H1 (cell line): Measurements from ENCODE around the gene CACNA1B. TPM values are rescaled to one million over a fixed set of nuclear protein-coding genes. Genes with fewer than 3 reads are reported as not detected.

Experiments used
- CTCF ChIA-PET: fragments of 300-600 bp; sonication (Branson Sonifier 250); formaldehyde crosslinking; loops from one replicate; lab custom pipeline; 2021; ENCODE audit not compliant: partially characterized antibody; lab: Charles Lee
- POLR2A ChIA-PET: fragments of 300-600 bp; sonication (Branson Sonifier 250); formaldehyde crosslinking; loops from one replicate; lab custom pipeline; 2021; ENCODE audit warnings: inconsistent platforms; ENCODE audit not compliant: partially characterized antibody; lab: Charles Lee
- DNase-seq, 2 experiments: peaks; one replicate each; pipeline versions ENCODE4 v3.0.0 to v3.0.0-alpha.2; 2010 to 2022; ENCODE audit warnings: low spot score in 2 of 2, low read depth in 1 of 2, mixed read lengths in 1 of 2
- FAIRE-seq: peaks from 2 replicates; lab custom pipeline; 2011; peaks lifted over from hg19 to GRCh38; lab: Jason Lieb, UNC
- H2AFZ ChIP-seq: 2 replicates; pipeline ENCODE4 v1.8.1; 2012; ENCODE audit warnings: low read length, inconsistent platforms
- H2AK5ac ChIP-seq: 2 replicates; pipeline ENCODE4 v1.6.1; 2013; ENCODE audit warnings: low read depth, low read length
- H2BK120ac ChIP-seq: replicated peaks from 2 replicates; pipeline ENCODE3; 2013; ENCODE audit warnings: low read depth, low read length, inconsistent platforms
- H2BK12ac ChIP-seq: 2 replicates; pipeline ENCODE4 v1.6.1; 2013; ENCODE audit warnings: low read depth, low read length
- H2BK15ac ChIP-seq: 2 replicates; pipeline ENCODE4 v1.6.1; 2013; ENCODE audit warnings: low read length
- H2BK20ac ChIP-seq: 2 replicates; pipeline ENCODE4 v1.6.1; 2013; ENCODE audit warnings: low read length
- H2BK5ac ChIP-seq: 2 replicates; pipeline ENCODE4 v1.6.1; 2013; ENCODE audit warnings: low read depth, low read length
- H3K14ac ChIP-seq: 2 replicates; pipeline ENCODE4 v1.6.1; 2013; ENCODE audit warnings: inconsistent platforms; ENCODE audit not compliant: insufficient read length
- H3K18ac ChIP-seq: 2 replicates; pipeline ENCODE4 v1.6.1; 2013; ENCODE audit warnings: low read length; ENCODE audit errors: extremely low read depth
- H3K23ac ChIP-seq: 2 replicates; pipeline ENCODE4 v1.6.1; 2013; ENCODE audit warnings: inconsistent platforms; ENCODE audit not compliant: insufficient read length
- H3K23me2 ChIP-seq: 2 replicates; pipeline ENCODE4 v1.6.1; 2013; ENCODE audit warnings: low read depth, low read length
- H3K27ac ChIP-seq: 2 replicates; pipeline ENCODE4 v1.6.1; 2011; ENCODE audit warnings: low read depth, low read length, inconsistent platforms
- H3K27me3 ChIP-seq, 4 experiments: replicated peaks in 1 of 4; 1 replicate in 1 of 4; 2 replicates in 3 of 4; pipeline versions ENCODE4 v1.6.1 to v1.8.1; 2011 to 2013; ENCODE audit warnings: low read length in 3 of 4, mild to moderate bottlenecking in 3 of 4, inconsistent platforms in 2 of 4, mixed read lengths in 2 of 4, moderate library complexity in 1 of 4; ENCODE audit not compliant: control insufficient read depth in 3 of 4, insufficient read depth in 3 of 4; ENCODE audit errors: extremely low read depth in 1 of 4
- H3K36me3 ChIP-seq, 4 experiments: 2 replicates each; pipeline versions ENCODE4 v1.6.1 to v1.8.1; 2011 to 2013; ENCODE audit warnings: mild to moderate bottlenecking in 4 of 4, low read length in 3 of 4, moderate library complexity in 2 of 4, control low read depth in 1 of 4, inconsistent platforms in 1 of 4; ENCODE audit not compliant: insufficient read depth in 4 of 4, control insufficient read depth in 2 of 4
- H3K4ac ChIP-seq: replicated peaks from 2 replicates; pipeline ENCODE3; 2013; ENCODE audit warnings: low read length, low read depth, mixed read lengths, inconsistent platforms; ENCODE audit not compliant: insufficient read length
- H3K4me1 ChIP-seq, 4 experiments: replicated peaks in 1 of 4; 1 replicate in 1 of 4; 2 replicates in 3 of 4; pipeline versions ENCODE4 v1.6.1 to v1.8.1; 2011 to 2013; ENCODE audit warnings: low read length in 3 of 4, inconsistent platforms in 2 of 4, mixed read lengths in 1 of 4; ENCODE audit not compliant: insufficient read depth in 4 of 4, control insufficient read depth in 3 of 4
- H3K4me2 ChIP-seq, 2 experiments: 2 replicates each; pipeline versions ENCODE4 v1.6.1 to v1.8.1; 2011 to 2013; ENCODE audit warnings: low read depth in 2 of 2, low read length in 2 of 2, control low read depth in 1 of 2, inconsistent platforms in 1 of 2, mild to moderate bottlenecking in 1 of 2; ENCODE audit not compliant: insufficient read depth in 1 of 2
- H3K4me3 ChIP-seq, 4 experiments: fragments of 200-600, 300-600 bp in 1 of 4; sonication (generic), shearing (Covaris generic), sonication (Bioruptor Twin) in 1 of 4; 2 replicates each; pipeline versions ENCODE4 v1.5.1 to v1.8.1; 2011 to 2016; ENCODE audit warnings: low read length in 4 of 4, low read depth in 3 of 4, control low read depth in 2 of 4, inconsistent platforms in 2 of 4, mild to moderate bottlenecking in 2 of 4, mixed read lengths in 1 of 4, moderate library complexity in 1 of 4; ENCODE audit not compliant: insufficient read depth in 2 of 4; ENCODE audit errors: extremely low read depth in 1 of 4
- H3K56ac ChIP-seq: replicated peaks from 2 replicates; pipeline ENCODE3; 2013; ENCODE audit warnings: low read depth, mild to moderate bottlenecking, mixed read lengths, low read length, inconsistent platforms; ENCODE audit not compliant: insufficient read length
- H3K79me1 ChIP-seq: 2 replicates; pipeline ENCODE4 v1.6.1; 2013; ENCODE audit warnings: low read depth, low read length, control low read depth
- H3K79me2 ChIP-seq, 2 experiments: 2 replicates each; pipeline versions ENCODE4 v1.6.1 to v1.8.1; 2012 to 2013; ENCODE audit warnings: low read length in 2 of 2, mild to moderate bottlenecking in 2 of 2, inconsistent platforms in 1 of 2; ENCODE audit not compliant: insufficient read depth in 2 of 2, control insufficient read depth in 1 of 2
- H3K9ac ChIP-seq, 4 experiments: replicated peaks in 1 of 4; 1 replicate in 1 of 4; 2 replicates in 3 of 4; pipeline versions ENCODE4 v1.6.1 to v1.8.1; 2011 to 2013; ENCODE audit warnings: low read depth in 3 of 4, low read length in 3 of 4, control low read depth in 2 of 4, mild to moderate bottlenecking in 2 of 4, moderate library complexity in 2 of 4, inconsistent platforms in 1 of 4; ENCODE audit errors: extremely low read depth in 1 of 4
- H3K9me3 ChIP-seq, 2 experiments: 2 replicates each; pipeline versions ENCODE4 v1.6.1 to v1.8.1; 2012 to 2013; ENCODE audit warnings: mild to moderate bottlenecking in 2 of 2, moderate library complexity in 2 of 2, control low read depth in 1 of 2, inconsistent platforms in 1 of 2, low read depth in 1 of 2, low read length in 1 of 2, mixed read lengths in 1 of 2; ENCODE audit not compliant: insufficient read depth in 2 of 2
- H4K20me1 ChIP-seq, 2 experiments: replicated peaks in 1 of 2; 2 replicates each; pipeline versions ENCODE3 to v1.8.1; 2011 to 2013; ENCODE audit warnings: inconsistent platforms in 2 of 2, low read length in 2 of 2, mild to moderate bottlenecking in 1 of 2; ENCODE audit not compliant: insufficient read depth in 2 of 2, control insufficient read depth in 1 of 2
- H4K5ac ChIP-seq: 2 replicates; pipeline ENCODE4 v1.6.1; 2013; ENCODE audit warnings: low read length, low read depth, mixed read lengths, inconsistent platforms; ENCODE audit not compliant: insufficient read length
- H4K8ac ChIP-seq: 2 replicates; pipeline ENCODE4 v1.8.0; 2013; ENCODE audit warnings: mild to moderate bottlenecking, moderate library complexity, low read length, inconsistent platforms; ENCODE audit not compliant: insufficient read depth; ENCODE audit errors: extremely low read depth
- H4K91ac ChIP-seq: replicated peaks from 2 replicates; pipeline ENCODE3; 2013; ENCODE audit warnings: low read length, mixed read lengths, inconsistent platforms; ENCODE audit not compliant: insufficient read length
- WGBS, 2 experiments: shearing (Covaris generic) in 1 of 2; methylation state at CpG; one replicate each; pipeline versions ENCODE4 v1.1.6 to v1.1.7; 2013 to 2015; ENCODE audit warnings: low lambda C conversion rate in 2 of 2, mixed read lengths in 2 of 2, inconsistent platforms in 1 of 2, low coverage in 1 of 2, missing lambda C conversion rate in 1 of 2; ENCODE audit not compliant: insufficient replicate concordance in 2 of 2, insufficient coverage in 1 of 2, insufficient read length in 1 of 2; ENCODE audit errors: extremely low coverage in 1 of 2, missing lambda C conversion rate in 1 of 2; 5-methylcytosine and 5-hydroxymethylcytosine counted together
- polyA plus RNA-seq, 7 experiments: library from polyadenylated mRNA; depleted of rRNA in 3 of 7; stranded (reverse) in 5 of 7; unstranded in 2 of 7; fragments of >200 nt in 5 of 7; fragments of 200-250 nt in 2 of 7; gene quantifications; 1 replicate in 5 of 7; 2 replicates in 1 of 7; 4 replicates in 1 of 7; pipeline versions ENCODE4 v1.2.1 to v1.2.3, GENCODE V29; 2011 to 2013; ENCODE audit warnings: missing spikeins in 2 of 7, mixed read lengths in 2 of 7
- total RNA-seq: library from RNA; stranded (reverse); fragmentation: NEBNext Ultra II Directional; extraction: Animal tissue kit (Norgen Biotek cat#: 25700); gene quantifications from 2 replicates; pipeline ENCODE4 v1.2.1, GENCODE V29; 2021

The CACNA1B gene
- total and polyA plus RNA-seq, 2 of the 8 experiments (the other 6 are each of a cell fraction or from before 2014, with no cell fraction given) = 1.5 to 5.7 TPM

DNA sequence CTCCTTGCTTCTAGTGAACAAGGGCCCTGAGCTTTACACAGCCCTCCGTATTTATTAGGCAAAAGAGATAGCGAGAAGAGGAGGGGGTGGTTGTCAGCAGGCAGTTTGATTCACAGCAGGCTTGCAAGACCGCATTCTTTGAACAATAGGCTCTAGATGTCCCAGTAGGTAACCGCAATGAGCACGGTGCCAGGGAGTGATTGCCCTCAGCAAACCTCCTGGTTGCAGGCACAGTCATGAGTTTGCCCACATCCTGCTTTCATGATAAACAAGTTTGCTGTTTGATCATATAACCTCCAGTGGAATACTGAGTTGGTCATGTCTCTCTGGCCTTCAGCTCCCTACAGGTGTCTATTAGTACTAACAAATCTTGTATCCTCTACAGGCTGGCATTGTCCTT is 66.1 kb downstream of the CACNA1B start:
- H4K20me1 ChIP-seq = peaks cover 0 to 2% of the 10 kb centered on the region in 2 experiments
- DNase-seq (no peak), FAIRE-seq (no peak)
- H3K23ac ChIP-seq = no peak overlapping the region
- H3K36me3 ChIP-seq = no peaks in the 10 kb centered on the region
- no peak overlapping the region for H2BK20ac ChIP-seq
- no peak overlapping the region for H2BK120ac ChIP-seq
- H3K4ac ChIP-seq = no peak overlapping the region
- peaks cover 3% of the 10 kb centered on the region; the same call in 1 of the 2 replicates for H3K23me2 ChIP-seq
- H3K9me3 ChIP-seq = peaks cover 56 to 58% of the 10 kb centered on the region in 2 experiments
- H2BK12ac ChIP-seq = no peak overlapping the region
- H3K79me1 ChIP-seq = no peaks in the 10 kb centered on the region
- H3K14ac ChIP-seq = no peak overlapping the region
- no peak overlapping the region for H2AFZ ChIP-seq
- H3K79me2 ChIP-seq = no peaks in the 10 kb centered on the region
- 78% methylated on average over 5 of the region's 5 CpGs; no CpG with 5 or more reads in 1 of the 2 experiments for WGBS, 2 experiments
- H4K91ac ChIP-seq = no peak overlapping the region
- ChIA-PET POLR2A (no interaction called here), CTCF (no interaction called here)
- H3K9ac ChIP-seq = no peak overlapping the region
- no peak overlapping the region for H2BK5ac ChIP-seq
- H3K4me3 ChIP-seq = no peak overlapping the region
- no peak overlapping the region for H4K5ac ChIP-seq
- no peaks in the 10 kb centered on the region for H3K4me1 ChIP-seq
- H2BK15ac ChIP-seq = no peak overlapping the region
- no peak overlapping the region for H4K8ac ChIP-seq
- no peak overlapping the region for H2AK5ac ChIP-seq
- no peak overlapping the region for H3K27ac ChIP-seq
- H3K56ac ChIP-seq = no peak overlapping the region
- no peak overlapping the region for H3K4me2 ChIP-seq
- H3K27me3 ChIP-seq = no peaks in the 10 kb centered on the region
- H3K18ac ChIP-seq = no peak overlapping the region
